OCI-LY1 (cell line): Measurements from ENCODE around the gene ATXN1.
"Not testable (repeated sequence)": the region's sequence is repeated elsewhere in the genome, so short reads cannot be mapped to it uniquely, and the experiment has no call there.

Source experiments
- CTCF ChIP-seq: fragments of 200-600 bp; sonication (generic), shearing (Covaris generic); IDR thresholded peaks from 2 replicates; pipeline ENCODE4 v1.5.1; 2017; ENCODE audit warnings: mild to moderate bottlenecking, antibody characterized with exemption, low read length, moderate library complexity, mixed read lengths
- EZH2 ChIP-seq: fragments of 200-600 bp; sonication (generic), shearing (Covaris generic); IDR thresholded peaks from 2 replicates; pipeline ENCODE4 v1.8.0; 2017; ENCODE audit warnings: borderline replicate concordance, mixed run types, mild to moderate bottlenecking, antibody characterized with exemption, low read length, moderate library complexity, mixed read lengths

GRCh38 chr6:16784957-16785356 lies 23.7 kb upstream of the ATXN1 start:
- not testable (repeated sequence) for TF ChIP-seq CTCF, EZH2
